ENCODE results near the gene PLCB4.

PLCB4 gene

GRCh38 chr20:9235518-9235917, 166.6 kb downstream of the PLCB4 start:
- no peak for TF ChIP-seq JUND (IDR thresholded peaks at IDR 0.05; ENCODE audit: low read depth)
- in situ Hi-C loops (cut with HindIII; ENCODE audit: low pct_unique_long_range_greater_than_20kb, low sequenced_read_pairs): no loop called here
- DNase-seq (ENCODE audit: low read depth in 1 of 2, low spot score in 1 of 2): no peak

DNA sequence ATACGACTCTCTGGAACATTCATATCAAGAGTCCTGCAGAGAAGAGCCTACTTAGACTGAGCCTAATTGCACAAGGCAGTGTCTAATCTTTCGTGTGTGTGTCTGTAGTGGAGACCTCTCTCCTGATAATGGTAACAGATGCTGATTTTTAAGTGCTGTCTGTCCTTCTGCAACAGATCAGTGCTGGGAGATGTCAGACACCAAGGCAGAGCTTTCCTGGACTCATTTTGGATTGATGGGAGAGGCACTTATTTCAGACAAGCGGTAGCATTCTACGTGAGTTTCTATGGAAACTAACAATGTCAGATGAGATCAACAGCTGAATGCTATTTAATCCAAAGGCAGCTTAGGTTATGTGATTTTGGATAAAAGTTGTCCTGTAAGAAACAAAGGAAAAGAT, 167.6 kb downstream of the PLCB4 start:
- no peak for TF ChIP-seq JUND (IDR thresholded peaks at IDR 0.05; ENCODE audit: low read depth)
- no peak for DNase-seq (ENCODE audit: low read depth in 1 of 2, low spot score in 1 of 2)
- in situ Hi-C loops (cut with HindIII; ENCODE audit: low pct_unique_long_range_greater_than_20kb, low sequenced_read_pairs): no loop called here

GRCh38 chr20:9241232-9241692, 172.4 kb downstream of the PLCB4 start:
- DNase-seq (ENCODE audit: low read depth in 1 of 2, low spot score in 1 of 2): peak in 1 of 2 experiments; percentile 25

DNA sequence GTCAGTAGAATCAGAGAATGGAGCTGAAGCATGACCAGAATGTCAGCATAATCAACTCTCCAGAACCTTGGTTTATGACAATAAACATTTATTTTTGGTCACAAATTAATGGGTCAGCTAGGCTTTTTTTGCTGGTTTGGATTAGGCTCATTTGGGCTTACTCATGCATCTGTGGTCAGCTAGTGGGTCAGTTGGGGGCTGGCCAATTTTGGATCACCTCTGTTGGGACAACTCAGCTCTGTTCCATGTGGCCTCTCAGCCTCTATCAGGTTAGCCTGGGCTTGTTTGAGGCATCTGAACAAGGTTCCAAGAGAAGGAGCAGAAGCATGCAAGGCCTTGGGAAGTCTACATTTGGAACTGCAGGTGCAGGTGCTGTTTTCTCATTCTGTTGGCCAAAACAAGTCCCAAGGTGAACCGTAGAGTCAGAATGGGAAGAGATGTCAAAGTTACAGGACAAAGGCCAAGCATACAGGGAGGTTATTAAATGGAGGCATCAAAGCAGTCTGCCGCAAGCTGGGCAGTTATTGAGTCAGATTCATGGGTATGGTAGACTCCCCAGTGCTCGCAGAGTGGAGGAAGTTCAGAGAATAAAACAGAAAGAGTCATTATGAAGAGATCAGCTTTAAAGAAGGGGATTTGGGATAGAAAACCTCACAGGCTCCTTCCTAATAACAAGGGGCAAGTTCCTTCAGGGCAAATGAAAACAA, 173.0 kb downstream of the PLCB4 start:
- no peak for DNase-seq (ENCODE audit: low read depth in 1 of 2, low spot score in 1 of 2)
- TF ChIP-seq JUND (IDR thresholded peaks at IDR 0.05; ENCODE audit: low read depth): no peak
- in situ Hi-C loops (cut with HindIII; ENCODE audit: low pct_unique_long_range_greater_than_20kb, low sequenced_read_pairs): no loop called here

More at GRCh38 chr20:9241232-9241692, 172.4 kb downstream of the PLCB4 start:
- in situ Hi-C loops (cut with HindIII; ENCODE audit: low pct_unique_long_range_greater_than_20kb, low sequenced_read_pairs): no loop called here
- TF ChIP-seq JUND (IDR thresholded peaks at IDR 0.05; ENCODE audit: low read depth): no peak

- in situ Hi-C loops (cut with HindIII; ENCODE audit: low pct_unique_long_range_greater_than_20kb, low sequenced_read_pairs): no loop called here
- no peak for DNase-seq (ENCODE audit: low read depth in 1 of 2, low spot score in 1 of 2)
- TF ChIP-seq JUND (IDR thresholded peaks at IDR 0.05; ENCODE audit: low read depth): no peak
These were observed 175.1 kb downstream of the PLCB4 start for GRCh38 chr20:9243986-9244385.

GRCh38 chr20:9244811-9245210, 175.9 kb downstream of the PLCB4 start:
- TF ChIP-seq JUND (IDR thresholded peaks at IDR 0.05; ENCODE audit: low read depth): no peak
- in situ Hi-C loops (cut with HindIII; ENCODE audit: low pct_unique_long_range_greater_than_20kb, low sequenced_read_pairs): no loop called here
- DNase-seq (ENCODE audit: low read depth in 1 of 2, low spot score in 1 of 2): no peak

GRCh38 chr20:9246731-9247130, 177.8 kb downstream of the PLCB4 start:
- no peak for DNase-seq (ENCODE audit: low read depth in 1 of 2, low spot score in 1 of 2)
- in situ Hi-C loops (cut with HindIII; ENCODE audit: low pct_unique_long_range_greater_than_20kb, low sequenced_read_pairs): no loop called here
- TF ChIP-seq JUND (IDR thresholded peaks at IDR 0.05; ENCODE audit: low read depth): no peak

DNA sequence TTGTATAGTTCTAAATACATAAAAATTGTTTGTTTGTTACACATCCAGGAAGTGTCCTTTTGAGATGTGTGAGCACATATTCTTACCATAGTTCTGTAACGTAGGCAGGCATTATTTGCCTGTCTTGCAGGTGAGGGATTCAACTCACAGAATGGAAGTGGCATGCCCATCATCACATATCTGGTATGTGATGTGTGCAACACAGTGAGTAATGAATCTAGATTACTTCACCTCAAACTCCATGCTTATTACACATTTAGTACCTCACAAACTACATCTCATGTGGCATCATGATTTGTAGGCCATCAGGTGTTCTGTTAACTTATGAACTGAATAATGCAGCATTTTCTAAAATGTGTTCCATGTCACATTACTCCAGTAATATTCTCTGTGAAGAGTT, 181.6 kb downstream of the PLCB4 start:
- in situ Hi-C loops (cut with HindIII; ENCODE audit: low pct_unique_long_range_greater_than_20kb, low sequenced_read_pairs): no loop called here
- TF ChIP-seq JUND (IDR thresholded peaks at IDR 0.05; ENCODE audit: low read depth): no peak
- no peak for DNase-seq (ENCODE audit: low read depth in 1 of 2, low spot score in 1 of 2)

GRCh38 chr20:9253006-9253539, 184.2 kb downstream of the PLCB4 start:
- TF ChIP-seq JUND (IDR thresholded peaks at IDR 0.05; ENCODE audit: low read depth): no peak
- DNase-seq (ENCODE audit: low read depth in 1 of 2, low spot score in 1 of 2): peak in 1 of 2 experiments; percentile 20
- in situ Hi-C loops (cut with HindIII; ENCODE audit: low pct_unique_long_range_greater_than_20kb, low sequenced_read_pairs): no loop called here

- in situ Hi-C loops (cut with HindIII; ENCODE audit: low pct_unique_long_range_greater_than_20kb, low sequenced_read_pairs): no loop called here
- DNase-seq (ENCODE audit: low read depth in 1 of 2, low spot score in 1 of 2): no peak
- no peak for TF ChIP-seq JUND (IDR thresholded peaks at IDR 0.05; ENCODE audit: low read depth)
These were observed 186.3 kb downstream of the PLCB4 start for GRCh38 chr20:9255171-9255570.

GRCh38 chr20:9256393-9256792, 187.5 kb downstream of the PLCB4 start:
- in situ Hi-C loops (cut with HindIII; ENCODE audit: low pct_unique_long_range_greater_than_20kb, low sequenced_read_pairs): no loop called here
- TF ChIP-seq JUND (IDR thresholded peaks at IDR 0.05; ENCODE audit: low read depth): no peak
- no peak for DNase-seq (ENCODE audit: low read depth in 1 of 2, low spot score in 1 of 2)

DNA sequence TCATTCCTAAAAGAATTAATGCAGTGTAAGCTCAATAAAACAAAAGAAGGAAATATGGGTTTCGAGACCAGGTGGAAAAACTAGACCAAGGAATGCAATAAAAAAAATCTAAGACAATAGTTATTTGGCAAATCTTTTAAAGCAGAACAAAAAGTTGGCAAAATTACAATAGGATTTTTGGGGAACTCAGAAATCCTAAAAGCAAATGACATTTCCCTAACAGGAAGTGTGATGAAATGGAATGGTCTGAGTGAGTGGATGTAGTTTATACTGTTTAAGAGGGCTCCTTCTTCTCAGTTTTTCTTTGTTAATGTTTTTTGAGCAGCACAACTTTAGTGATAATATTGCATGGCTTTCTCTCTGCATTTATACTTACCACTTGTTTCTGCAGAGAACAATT, 190.0 kb downstream of the PLCB4 start:
- in situ Hi-C loops (cut with HindIII; ENCODE audit: low pct_unique_long_range_greater_than_20kb, low sequenced_read_pairs): no loop called here
- no peak for DNase-seq (ENCODE audit: low read depth in 1 of 2, low spot score in 1 of 2)
- no peak for TF ChIP-seq JUND (IDR thresholded peaks at IDR 0.05; ENCODE audit: low read depth)

- TF ChIP-seq JUND (IDR thresholded peaks at IDR 0.05; ENCODE audit: low read depth): no peak
- in situ Hi-C loops (cut with HindIII; ENCODE audit: low pct_unique_long_range_greater_than_20kb, low sequenced_read_pairs): no loop called here
- no peak for DNase-seq (ENCODE audit: low read depth in 1 of 2, low spot score in 1 of 2)
These were observed 191.1 kb downstream of the PLCB4 start for GRCh38 chr20:9260027-9260426.

DNA sequence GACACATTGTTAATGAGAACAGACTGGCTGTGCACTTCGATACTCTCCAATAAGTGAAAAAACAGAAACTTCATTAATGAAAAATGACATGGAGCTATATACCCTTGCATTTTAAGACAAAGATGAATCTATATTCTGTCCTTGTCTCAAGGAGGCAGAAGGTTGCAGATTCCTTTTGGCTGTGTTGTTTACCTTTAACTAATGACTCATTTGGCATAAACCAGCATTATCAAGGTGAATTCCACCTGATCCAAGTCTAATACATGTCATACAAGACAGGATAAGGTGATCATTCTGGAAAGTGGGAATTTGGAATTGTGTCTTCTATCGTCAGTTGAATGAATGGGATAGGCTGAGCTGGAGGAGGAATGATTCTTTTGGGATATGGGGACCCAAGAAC, 192.9 kb downstream of the PLCB4 start:
- in situ Hi-C loops (cut with HindIII; ENCODE audit: low pct_unique_long_range_greater_than_20kb, low sequenced_read_pairs): no loop called here
- DNase-seq (ENCODE audit: low read depth in 1 of 2, low spot score in 1 of 2): no peak
- TF ChIP-seq JUND (IDR thresholded peaks at IDR 0.05; ENCODE audit: low read depth): no peak
